22Rv1 (cell line): ENCODE measurements around the gene ZNF425.
"Not testable (repeated sequence)": the region's sequence is repeated elsewhere in the genome, so short reads cannot be mapped to it uniquely, and the experiment has no call there.

Experiments
- H3K27ac ChIP-seq: fragments of 450-650 bp; 2 replicates; pipeline ENCODE4 v1.5.1; 2017
- CTCF ChIP-seq: fragments of 450-650 bp; IDR thresholded peaks from 2 replicates; pipeline ENCODE4 v1.5.1; 2017; ENCODE audit warnings: mild to moderate bottlenecking
- ZFX ChIP-seq: fragments of 450-650 bp; IDR thresholded peaks from 2 replicates; pipeline ENCODE4 v1.6.1; 2017; ENCODE audit warnings: antibody characterized with exemption, borderline replicate concordance

ZNF425 gene

GRCh38 chr7:149100821-149101220 lies 25.3 kb downstream of the ZNF425 start:
- TF ChIP-seq ZFX (no peak), CTCF (no peak)
- H3K27ac ChIP-seq = no peak overlapping the region

GRCh38 chr7:149099058-149099457 lies 27.1 kb downstream of the ZNF425 start:
- TF ChIP-seq ZFX (no peak), CTCF (no peak)
- no peak overlapping the region for H3K27ac ChIP-seq

- TF ChIP-seq CTCF (no peak), ZFX (no peak)
- H3K27ac ChIP-seq = no peak overlapping the region
Measured at GRCh38 chr7:149097088-149097487, 29.0 kb downstream of the ZNF425 start.

GRCh38 chr7:149093228-149093627 lies 32.9 kb downstream of the ZNF425 start:
- TF ChIP-seq ZFX = no peak
- no peak for TF ChIP-seq CTCF
- H3K27ac ChIP-seq = no peak overlapping the region

- not testable (repeated sequence) for H3K27ac ChIP-seq
Measured at GRCh38 chr7:149092244-149092643, 33.9 kb downstream of the ZNF425 start.

- H3K27ac ChIP-seq = peak within 1 kb of the TSS; percentile 81
- TF ChIP-seq CTCF = peak; percentile 100
- no peak for TF ChIP-seq ZFX
Measured at GRCh38 chr7:149090397-149091195, 35.5 kb downstream of the ZNF425 start, which contains the start of gene ZNF786. ZNF786 (minus strand) TSS chr7:149090718; CDS start chr7:149090640, 78 bp downstream.

GRCh38 chr7:149087376-149087775 lies 38.7 kb downstream of the ZNF425 start:
- H3K27ac ChIP-seq = no peak overlapping the region
- no peak for TF ChIP-seq ZFX
- TF ChIP-seq CTCF = no peak
